GM21515 (cell line): ENCODE data around the gene DNAAF5.
"Not testable (repeated sequence)": the region's sequence is repeated elsewhere in the genome, so short reads cannot be mapped to it uniquely, and the experiment has no call there.

ENCODE experiments used
- ATAC-seq: cut with Tn5 transposase; IDR thresholded peaks from one replicate; pipeline ENCODE4 v1.9.1; 2021; ENCODE audit not compliant: unreplicated experiment

Gene DNAAF5

DNA sequence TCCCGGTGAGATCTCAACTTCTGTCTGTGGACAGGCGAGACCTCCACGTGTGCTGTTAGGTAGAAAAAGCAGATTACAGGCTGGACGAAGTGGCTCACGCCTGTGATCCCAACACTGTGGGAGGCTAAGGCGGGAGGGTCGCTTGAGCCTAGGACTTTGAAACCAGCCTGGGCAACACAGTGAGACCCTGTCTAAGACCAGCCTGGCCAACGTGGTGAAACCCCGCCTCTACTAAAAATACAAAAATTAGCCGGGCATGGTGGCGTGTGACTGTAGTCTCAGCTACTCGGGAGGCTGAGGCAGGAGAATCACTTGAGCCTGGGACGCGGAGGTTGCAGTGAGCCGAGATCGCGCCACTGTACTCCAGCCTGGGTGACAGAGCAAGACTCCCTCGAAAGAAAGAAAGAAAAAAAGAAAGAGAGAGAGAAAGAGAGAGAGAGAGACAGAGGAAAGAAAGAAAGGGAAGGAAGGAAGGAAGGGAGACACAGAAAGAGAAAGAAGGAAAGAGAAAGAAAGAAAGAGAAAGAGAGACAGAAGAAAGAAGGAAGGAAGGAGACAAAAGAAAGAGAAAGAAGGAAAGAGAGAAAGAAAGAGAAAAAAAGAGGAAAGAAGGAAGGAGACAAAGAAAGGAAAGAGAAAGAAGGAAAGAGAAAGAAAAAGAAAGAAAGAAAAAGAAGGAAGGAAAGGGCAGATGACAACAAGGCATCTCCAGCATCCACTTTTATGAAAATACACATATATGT, 76.2 kb downstream of the DNAAF5 start:
- ATAC-seq: no peak

DNA sequence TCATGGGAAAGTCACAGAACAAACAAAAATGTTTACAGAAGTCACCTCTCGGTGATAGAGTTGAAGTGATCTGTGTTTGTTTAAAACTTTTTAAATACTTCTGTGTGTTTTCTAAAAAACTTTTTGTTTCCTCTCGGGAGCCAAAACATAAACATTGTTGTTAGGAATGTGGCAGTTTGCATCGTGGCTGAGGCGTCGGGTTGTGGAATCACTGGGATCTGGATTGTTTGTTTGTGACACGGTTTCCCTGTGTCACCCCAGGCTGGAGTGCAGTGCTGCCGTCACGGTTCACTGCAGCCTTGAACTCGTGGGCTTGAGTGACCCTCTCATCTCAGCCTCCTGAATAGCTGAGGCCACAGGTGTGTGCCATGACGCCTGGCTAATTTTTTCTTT, 76.7 kb downstream of the DNAAF5 start:
- no peak for ATAC-seq

DNA sequence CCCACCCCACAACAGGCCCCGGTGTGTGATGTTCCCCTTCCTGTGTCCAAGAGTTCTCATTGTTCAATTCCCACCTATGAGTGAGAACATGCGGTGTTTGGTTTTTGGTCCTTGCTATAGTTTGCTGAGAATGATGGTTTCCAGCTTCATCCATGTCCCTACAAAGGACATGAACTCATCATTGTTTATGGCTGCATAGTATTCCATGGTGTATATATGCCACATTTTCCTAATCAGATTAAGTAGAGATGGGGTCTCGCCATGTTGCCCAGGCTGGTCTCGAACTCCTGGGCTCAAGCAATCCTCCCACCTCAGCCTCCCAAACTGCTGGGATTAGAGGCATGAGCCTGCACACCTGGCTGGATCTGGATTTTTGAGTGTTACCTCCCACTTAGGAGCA, 77.3 kb downstream of the DNAAF5 start:
- not testable (repeated sequence) for ATAC-seq

GRCh38 chr7:805261-805660, 78.8 kb downstream of the DNAAF5 start:
- no peak for ATAC-seq

DNA sequence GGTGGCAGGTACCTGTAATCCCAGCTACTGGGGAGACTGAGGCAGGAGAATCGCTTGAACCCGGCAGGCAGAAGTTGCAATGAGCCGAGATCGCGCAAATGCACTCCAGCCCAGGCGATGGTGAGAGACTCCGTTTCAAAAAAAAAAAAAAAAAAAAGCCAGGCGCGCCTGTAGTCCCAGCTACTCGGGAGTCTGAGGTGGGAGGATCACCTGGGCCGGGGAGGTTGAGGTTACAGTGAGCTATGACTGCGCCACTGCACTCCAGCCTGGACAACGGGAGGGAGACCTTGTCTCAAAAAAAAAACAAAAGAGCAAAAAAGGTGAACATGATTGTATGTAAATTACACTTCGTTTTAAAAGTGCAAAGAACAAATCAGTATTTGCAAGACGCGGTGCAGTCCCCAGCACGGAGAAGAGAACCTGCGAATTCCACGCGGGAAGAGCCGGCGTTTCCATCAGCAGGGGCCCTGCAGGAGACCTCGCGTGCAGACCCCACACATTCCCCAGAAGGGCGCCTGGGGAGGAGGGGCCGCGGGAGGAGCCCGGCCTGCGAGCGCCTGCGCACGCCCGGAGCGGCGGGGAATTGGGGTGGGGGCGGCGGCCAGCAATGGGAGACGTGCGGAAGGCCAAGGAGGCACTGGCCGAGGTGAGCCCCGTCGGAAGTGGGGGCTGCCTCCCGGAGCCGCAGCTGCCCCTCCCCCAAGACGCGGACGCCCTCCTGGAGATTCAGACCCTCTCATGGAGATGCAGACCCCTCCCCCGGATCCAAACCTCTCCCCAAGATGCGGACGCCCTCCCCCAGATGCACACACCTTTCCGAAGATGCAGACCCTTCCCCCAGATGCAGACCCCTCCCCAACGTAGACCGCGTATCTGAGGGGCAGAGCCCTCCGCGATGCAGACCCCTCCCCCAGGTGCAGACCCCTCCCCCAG, 89.1 kb downstream of the DNAAF5 start:
- ATAC-seq: no peak

- peak; percentile 80 for ATAC-seq
Observed at GRCh38 chr7:816300-816750, 89.8 kb downstream of the DNAAF5 start.

DNA sequence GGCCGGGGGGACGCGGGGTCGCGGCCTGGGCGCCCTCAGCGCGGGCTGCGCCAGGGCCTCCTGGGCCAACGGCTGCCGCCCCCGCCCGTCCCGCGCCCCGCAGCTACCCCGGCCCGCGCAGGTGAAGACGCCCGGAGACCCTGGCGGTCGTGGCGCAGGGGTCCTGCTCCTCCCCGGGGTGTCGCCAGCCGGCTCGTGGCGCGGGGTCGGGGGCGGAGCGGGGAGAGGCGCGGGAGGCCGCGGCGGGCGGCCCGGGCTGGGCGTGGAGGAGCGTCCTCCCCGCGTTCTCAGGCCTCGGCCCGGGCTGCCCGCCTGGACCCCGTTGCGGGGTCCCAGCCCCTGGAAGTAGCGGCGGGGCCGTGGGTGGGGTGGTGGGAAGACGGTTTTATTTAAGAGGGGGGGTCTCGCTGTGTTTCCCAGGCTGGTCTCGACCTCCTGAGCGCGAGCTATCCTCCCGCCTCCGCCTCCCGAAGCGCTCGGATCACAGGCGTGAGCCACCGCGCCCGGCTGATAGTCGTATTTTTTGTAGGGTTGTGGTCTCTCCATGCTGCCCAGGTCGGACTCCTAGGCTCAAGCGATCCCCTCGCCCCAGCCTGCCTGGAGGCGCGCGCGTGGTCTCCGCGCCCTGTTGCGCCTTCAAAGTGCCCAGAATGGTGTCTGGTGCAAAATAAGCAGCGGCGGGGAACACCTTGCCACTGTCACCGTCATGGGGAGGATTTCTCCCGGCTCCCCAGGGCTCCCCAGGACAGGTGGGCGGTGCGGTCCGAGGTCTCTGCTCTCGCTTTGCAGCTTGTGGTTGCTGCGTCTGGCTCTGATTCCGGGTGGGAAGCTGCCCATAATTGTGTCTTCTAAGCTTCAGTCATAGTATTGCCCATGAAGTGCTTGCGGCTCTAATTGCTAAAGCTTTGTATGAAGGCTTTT, 90.5 kb downstream of the DNAAF5 start:
- ATAC-seq: peak; percentile 15

GRCh38 chr7:818031-818699, 91.7 kb downstream of the DNAAF5 start:
- no peak for ATAC-seq

DNA sequence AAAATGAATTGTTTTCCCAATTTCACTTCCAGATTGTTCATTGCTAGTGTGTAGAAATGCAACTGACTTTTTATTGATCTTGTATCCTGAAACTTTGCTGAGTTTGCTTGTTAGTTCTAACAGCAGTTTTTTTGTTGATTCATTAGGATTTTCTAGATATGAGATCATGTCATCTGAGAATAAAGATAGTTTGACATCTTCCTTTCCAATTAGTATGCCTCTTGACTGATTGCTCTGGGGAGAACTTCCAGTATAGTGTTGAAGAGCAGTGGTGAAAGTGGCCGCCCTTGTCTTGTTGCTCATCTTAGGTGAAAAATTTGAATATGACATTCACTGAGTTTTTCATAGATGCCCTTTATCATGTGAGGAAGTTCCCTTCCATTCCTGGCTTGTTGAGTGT, 93.8 kb downstream of the DNAAF5 start:
- ATAC-seq: no peak

- ATAC-seq: no peak
Observed at GRCh38 chr7:821688-822087, 95.2 kb downstream of the DNAAF5 start.

- ATAC-seq: no peak
Observed at GRCh38 chr7:822692-823276, 96.3 kb downstream of the DNAAF5 start.

DNA sequence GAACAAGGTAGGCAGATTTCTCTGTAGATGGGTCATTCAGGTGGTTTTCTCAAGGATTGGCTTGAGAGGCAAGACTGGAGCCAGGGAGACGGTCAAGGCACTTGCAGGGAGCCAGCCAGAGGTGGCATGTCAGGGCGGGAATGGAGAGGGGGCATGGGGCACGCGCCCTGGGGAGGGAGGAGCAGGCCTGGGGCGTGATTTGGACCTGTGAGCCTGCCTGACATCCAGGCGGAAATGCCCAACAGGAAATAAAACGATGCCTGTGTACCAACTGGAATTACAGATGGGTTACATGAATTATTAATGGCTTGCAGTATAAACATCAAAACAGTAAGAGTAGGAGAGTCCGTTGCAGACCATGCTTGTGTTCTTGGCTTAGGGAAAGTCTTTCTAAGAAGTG, 97.2 kb downstream of the DNAAF5 start:
- no peak for ATAC-seq

DNA sequence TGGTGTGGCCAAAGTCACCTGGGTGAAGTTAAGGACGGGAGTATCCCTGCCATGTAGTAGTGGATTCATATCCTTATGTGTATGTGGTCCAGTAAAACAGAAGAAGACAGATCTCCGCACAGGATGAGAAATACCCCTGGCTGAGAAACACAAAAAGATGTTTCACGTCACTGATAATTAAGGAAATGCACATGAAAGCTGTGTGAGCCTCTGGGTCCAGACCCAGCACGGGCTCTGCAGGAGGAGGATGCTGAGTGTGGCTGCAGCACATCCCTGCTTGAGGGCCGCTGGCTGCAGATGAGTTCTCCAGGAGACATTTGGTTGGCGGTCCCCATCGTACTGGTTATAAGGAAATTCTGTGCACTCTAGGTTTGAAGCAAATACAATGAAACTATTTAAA, 97.6 kb downstream of the DNAAF5 start:
- ATAC-seq: no peak

- ATAC-seq: no peak
Observed at GRCh38 chr7:824664-825063, 98.2 kb downstream of the DNAAF5 start.

GRCh38 chr7:825386-825785, 98.9 kb downstream of the DNAAF5 start:
- no peak for ATAC-seq

- ATAC-seq: no peak
Observed at GRCh38 chr7:826230-826917, 99.9 kb downstream of the DNAAF5 start.

DNA sequence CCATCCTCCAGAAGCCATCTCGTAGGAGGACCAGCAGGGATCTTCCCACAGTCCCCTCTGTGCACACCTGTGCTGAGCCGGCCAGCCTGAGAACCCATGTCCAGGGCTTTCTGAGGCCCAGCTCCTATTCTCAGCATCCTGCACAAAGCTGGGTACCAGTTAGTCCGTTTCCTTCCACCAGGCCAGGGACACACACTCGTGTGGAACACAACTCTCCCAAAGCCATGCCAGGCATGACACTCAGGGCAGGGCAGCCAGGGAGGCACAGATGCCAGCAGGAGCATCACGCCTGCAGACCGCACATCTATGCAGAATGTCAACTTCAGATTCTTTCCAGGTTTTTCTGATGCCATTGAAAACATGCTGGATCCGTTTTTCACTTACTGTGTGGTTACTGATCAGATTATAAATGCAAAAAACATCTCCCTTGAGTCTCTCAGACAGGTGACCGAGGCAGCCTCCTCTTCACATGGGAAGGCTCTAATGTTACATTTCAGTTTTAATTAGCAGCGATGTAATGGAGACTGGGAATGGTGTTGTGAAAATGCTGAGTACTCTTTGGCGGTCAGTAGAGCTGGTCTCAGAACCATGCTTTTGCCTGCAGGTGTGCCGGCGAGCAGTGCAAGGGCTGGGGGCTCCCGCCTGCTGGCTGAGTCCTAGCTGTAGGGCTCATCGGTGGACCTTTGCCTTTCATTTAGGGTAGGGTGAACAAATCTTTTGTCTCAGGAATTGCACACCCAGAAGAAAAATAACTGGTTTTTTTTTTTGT, 102.5 kb downstream of the DNAAF5 start:
- ATAC-seq: no peak

DNA sequence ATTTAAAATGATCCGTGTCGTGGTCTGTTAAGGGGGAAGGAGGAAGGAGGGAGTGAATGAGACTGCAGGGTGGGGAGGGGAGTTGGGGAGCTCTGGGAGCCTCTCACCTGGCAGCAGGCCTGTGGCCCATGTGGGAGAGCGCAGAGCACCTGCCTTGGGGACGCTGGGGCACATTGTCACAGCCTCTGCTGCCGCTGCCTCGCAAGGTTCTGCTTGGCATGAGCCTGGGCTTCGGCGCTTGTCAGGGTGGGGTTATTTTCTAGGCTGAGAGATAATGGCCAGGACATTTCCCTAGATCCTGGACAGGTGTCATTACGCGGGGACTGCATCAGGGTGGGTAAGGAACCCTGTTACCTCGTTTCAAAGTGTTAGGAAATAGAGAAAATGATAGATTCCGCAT, 103.6 kb downstream of the DNAAF5 start:
- ATAC-seq: no peak
